Hepatocyte (in vitro differentiated cells): ENCODE measurements around the gene NPIPA1.
"Not testable (repeated sequence)": the region's sequence is repeated elsewhere in the genome, so short reads cannot be mapped to it uniquely, and the experiment has no call there.

ENCODE experiments used
- CTCF ChIP-seq: fragments of 200-600 bp; sonication (generic); IDR thresholded peaks from 2 replicates; pipeline ENCODE4 v1.5.1; 2016; ENCODE audit warnings: antibody characterized with exemption, mild to moderate bottlenecking; ENCODE audit not compliant: poor library complexity
- EZH2 ChIP-seq: fragments of 200-600 bp; sonication (generic); IDR thresholded peaks from 2 replicates; pipeline ENCODE4 v1.6.1; 2016; ENCODE audit warnings: antibody characterized with exemption, mild to moderate bottlenecking, borderline replicate concordance
- EZH2phosphoT487 ChIP-seq: fragments of 200-600 bp; sonication (generic); IDR thresholded peaks from one replicate; pipeline ENCODE4 v1.6.1; 2018; ENCODE audit warnings: antibody characterized with exemption, mild to moderate bottlenecking, low read depth, moderate library complexity; ENCODE audit not compliant: unreplicated experiment, severe bottlenecking

DNA sequence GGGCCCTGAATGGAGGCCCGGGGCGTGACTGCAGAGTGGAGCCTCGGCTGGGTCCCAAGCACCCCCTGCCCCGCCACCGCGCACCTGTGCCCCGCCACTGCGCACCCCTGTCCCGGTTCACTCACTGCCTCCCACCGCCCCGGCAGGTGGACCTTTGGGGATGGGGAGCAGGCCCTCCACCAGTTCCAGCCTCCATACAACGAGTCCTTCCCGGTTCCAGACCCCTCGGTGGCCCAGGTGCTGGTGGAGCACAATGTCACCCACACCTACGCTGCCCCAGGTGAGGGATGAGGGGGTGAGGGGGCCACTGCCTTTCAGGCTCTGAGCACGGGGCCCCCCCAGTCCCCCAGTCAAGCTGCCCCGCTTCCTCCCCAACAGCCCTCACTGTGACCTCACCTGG lies 12.9 kb upstream of the NPIPA1 start:
- not testable (repeated sequence) for TF ChIP-seq CTCF, EZH2, EZH2phosphoT487
